ENCODE results near the gene SOX6.

SOX6 gene

DNA sequence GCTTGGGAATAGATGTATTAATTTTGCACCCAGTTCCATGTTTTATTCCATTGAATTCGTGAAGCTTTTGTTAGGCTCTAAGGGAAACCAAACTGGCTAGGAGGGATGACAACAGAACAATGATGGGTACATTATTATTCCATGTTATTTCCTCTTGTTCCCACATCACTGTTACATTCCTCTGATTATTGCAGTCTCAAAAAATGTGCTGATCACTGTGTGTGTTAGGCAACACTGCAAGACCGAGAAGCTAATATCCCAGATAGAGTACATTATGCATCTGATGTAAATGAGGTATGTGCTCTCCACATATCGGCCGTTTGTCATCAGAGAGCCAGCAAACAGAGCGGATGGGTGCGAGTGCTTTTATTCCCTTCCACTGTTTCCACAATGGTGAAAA, 327.9 kb downstream of the SOX6 start:
- no peak for DNase-seq

DNA sequence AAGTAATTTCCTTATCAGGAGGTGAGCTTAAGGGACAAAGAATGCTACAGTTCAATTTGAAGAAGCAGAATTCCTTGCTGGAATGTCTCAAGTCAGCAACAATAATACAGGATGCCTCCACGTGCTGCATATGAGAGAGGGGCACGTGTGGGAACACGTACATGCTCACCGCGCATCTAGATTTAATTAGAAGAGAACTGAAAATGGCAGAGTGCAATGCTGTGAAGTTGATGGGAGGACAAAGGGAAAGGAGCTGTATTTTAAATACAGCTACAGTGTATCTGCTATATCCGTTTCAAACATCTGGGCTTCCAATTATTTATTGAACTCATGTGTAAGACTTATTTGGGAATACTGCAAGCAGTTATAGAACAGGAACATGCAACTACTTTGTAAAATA, 328.7 kb downstream of the SOX6 start:
- DNase-seq = no peak

DNA sequence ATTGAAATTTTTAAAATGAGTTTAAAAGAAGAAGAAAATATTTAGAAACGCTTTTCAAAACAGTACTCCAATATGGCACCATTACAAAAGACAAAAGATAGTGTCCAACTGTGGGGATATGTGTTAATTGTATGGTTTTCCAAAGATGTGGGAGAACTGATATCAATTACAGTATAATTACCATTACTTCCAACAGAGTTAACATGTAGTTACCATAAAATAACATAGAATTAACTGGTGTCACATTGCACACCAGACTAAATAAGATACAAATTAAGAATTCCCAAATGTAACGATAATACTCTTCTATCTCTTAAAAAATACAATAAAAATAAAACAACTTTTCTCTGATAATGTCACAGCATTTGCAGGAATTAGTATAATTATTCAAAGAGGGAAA, 329.5 kb downstream of the SOX6 start:
- no peak for DNase-seq

DNA sequence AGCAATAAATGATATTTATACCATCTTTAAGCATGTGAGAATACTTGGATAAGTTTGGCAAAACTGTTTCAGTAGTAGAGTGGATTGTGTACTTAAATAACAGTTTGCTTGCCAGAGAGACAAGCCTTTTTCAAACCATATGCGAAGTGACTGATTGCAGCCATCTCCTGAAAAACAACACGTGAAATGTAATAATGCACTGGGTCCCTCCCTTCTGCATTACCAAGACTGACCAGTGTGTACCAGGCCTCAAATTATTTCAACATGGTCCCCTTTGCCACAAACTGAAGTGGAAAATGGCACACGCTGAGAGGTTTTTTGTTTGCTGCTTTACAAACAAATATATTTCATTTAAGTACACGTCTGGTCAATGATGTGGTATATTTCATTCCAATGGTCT, 337.4 kb downstream of the SOX6 start:
- no peak for DNase-seq

DNA sequence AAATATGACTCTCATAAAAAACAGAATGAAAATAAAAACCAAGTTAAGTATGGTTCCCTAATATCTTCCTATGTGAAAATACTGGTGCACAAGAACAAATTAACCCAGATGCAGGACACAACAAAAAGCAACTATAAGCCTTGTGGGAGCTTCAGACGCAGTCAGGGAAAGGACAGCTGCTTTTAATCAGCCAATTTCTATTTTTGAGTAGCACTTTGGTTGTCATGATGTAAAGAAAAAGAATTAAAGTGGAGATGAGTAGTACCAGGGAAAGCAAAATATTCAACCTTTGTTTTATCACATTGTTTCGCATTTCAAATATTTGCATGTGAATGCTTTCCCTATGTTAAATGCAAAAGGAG, 339.9 kb downstream of the SOX6 start:
- DNase-seq = no peak

DNA sequence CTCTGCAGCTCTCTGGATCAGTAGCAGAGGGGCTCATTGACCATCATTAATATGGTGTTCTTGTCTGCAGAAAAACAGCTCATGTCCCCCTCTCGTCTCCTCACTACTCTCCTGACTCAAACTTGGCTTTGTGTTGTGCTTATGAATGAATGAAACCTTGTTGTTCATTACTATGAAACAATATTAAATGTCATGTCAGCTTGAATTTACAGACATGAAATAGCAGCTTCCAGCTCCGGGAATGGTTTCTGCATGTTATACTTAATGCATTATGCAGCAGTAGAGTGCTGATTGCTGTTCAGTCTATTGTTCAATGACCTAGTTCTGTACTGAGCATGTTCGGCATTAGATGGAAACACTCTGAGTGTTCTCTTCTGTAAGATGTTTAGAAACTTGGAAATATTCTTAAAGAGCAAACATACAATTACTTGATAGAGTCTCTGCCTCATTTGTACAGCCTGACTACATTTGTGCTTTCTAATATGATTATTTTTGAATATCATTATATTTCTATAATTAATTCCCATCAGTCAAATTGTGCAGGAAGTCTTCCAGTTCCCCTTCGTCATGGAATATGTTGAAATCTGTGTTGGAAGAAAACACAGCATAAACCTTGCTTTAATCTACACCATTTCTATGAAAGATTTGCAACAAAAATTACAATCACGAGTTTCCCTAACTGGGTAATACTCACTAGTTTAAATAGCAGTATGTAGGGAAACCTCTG, 340.4 kb downstream of the SOX6 start:
- no peak for DNase-seq

DNA sequence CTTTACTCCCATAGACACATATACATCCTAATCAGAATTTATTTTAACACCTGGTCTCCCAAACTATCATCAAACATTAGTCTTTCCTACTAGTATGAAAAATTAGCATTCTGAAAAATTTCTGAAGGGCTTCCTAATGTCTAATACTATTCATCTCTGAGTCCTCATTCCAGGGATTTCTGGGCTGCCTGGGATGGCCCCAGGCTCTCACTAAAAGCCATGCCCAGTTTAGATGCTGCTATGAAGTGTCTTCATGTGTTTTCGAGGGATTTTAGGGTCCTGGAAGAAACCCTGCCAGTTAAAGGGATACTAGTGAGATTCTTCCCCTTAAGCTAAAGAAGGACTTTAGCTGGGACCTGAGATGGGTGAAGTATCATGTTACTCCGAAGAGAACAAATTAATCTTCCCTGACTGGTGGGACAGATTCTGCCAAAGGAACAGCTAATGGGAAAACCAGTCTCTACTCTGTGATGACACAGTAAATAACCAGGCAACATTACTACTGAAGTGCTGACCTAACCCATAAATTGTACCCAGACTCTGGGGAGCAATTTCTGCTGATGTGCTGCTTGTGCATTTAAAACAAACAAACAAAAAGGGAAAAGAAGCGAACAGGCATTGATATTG, 342.6 kb downstream of the SOX6 start:
- no peak for DNase-seq

DNA sequence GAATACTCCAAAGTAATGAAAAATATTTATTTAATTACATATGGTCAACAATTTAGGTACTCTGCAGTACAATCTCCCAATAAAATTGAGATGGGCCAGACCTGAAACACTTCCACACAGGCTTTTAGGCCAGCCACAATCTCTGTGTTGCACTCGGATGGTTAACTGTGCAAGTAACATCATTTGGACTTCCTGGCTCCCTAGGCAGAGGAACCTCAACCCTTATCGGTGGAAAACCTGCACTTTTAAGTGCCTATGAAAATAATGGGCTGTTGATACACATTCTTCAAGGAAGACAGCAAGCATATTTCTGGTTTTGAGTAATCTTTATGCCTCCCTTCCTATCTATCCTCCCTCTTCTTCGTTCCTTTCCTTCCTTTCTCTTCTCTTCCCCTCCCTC, 343.1 kb downstream of the SOX6 start:
- DNase-seq = no peak

DNA sequence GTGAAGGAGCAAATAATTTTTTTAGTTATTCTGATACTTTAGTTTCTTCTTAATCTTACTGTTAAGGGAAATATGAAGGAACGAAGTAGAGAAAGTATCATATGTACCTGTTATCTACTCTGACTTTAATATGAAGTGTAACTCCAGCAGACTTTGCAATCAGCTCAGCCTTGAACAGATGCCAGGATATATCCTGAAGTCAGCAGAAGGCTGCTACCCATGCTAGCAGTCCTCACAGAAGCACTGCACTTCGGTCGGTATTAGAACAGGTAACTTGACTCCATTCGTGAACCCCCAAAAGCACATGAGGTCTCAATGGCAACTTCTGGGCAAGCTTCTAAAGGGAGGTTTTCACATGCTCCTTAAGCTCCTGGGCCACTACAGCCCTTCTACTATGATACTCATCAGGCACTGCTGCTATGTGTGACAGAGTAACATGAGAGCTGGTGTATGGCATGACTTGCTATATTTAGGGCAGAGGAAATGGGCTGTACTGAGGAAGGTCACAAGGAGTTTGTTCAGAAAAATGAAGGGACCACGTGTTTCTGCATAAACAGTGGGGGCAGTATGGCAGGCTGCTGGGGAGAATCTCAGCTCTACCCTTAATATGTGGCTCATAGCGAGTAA, 344.1 kb downstream of the SOX6 start:
- no peak for DNase-seq

DNA sequence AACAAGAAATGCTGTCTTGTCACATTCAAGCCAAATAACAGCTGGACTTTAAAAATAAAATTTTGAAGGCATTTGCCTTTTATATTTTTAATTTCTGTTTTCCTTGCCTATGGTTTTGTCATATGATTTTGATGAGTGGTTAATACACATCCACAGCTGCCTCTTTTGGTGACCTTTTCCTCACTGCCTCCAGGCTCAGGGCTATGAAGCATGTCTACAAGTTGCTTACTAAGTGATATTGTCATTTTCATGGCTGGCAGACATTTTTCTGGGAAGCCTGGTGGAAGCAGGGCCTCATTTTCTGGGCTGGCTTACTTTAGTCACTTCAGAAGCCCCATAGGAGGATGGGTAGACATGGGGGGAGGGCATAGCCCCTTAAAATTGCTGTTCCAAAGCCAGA, 344.9 kb downstream of the SOX6 start:
- no peak for DNase-seq

DNA sequence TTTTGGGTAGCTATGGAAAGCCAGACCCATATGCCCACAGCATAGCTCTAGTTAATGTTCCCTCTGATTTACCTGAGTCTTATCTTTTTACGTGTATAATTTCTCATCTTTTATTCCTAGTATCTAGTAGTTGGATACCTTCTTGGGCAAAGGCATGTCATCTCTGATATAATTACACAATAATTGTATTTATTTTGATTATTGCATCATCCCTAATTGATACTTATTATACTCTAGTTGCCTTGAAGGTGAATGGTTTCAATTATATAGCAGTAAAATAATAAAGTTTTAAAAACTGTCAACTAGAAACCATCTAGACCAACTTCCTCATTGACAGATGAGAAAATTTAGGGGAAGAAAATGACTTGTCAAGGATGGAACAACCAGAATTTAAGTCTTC, 347.3 kb downstream of the SOX6 start:
- no peak for DNase-seq

DNA sequence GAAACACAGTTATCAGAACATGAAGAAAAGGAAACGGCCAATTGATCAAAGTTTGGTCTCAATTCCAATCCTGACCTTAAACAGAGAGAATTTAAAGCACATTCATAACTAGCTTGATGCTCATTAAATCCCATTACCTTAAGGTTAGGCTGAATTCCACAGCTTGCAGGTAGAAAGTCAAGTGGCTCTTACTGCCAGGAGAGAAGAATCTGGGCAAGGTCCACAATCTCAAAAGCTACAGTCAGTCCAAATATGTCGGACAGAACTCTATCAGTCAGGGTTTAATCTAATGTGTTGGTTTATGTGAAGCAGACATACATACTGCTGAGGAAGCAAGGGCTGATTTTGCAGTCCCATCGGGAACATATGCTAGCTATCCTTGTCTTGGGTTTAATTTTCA, 348.8 kb downstream of the SOX6 start:
- DNase-seq = no peak

DNA sequence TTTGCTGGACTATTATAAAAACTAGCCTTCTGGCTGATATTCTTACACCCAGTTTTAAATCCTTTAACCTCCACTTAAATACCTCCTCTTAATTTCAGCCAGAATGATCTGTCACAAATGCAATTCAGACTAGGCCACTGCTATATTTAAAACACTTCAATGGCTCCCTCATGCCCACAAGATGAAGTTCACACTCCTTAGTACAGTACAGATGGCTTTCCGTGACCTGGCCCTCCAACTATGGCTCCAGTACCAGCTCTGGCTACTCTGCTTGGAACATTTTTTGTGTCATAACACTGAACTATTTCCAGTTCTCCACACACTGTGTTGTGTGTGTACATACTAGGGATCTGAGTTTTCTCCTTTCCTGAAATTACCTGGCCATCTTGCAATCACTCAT, 353.4 kb downstream of the SOX6 start:
- no peak for DNase-seq

DNA sequence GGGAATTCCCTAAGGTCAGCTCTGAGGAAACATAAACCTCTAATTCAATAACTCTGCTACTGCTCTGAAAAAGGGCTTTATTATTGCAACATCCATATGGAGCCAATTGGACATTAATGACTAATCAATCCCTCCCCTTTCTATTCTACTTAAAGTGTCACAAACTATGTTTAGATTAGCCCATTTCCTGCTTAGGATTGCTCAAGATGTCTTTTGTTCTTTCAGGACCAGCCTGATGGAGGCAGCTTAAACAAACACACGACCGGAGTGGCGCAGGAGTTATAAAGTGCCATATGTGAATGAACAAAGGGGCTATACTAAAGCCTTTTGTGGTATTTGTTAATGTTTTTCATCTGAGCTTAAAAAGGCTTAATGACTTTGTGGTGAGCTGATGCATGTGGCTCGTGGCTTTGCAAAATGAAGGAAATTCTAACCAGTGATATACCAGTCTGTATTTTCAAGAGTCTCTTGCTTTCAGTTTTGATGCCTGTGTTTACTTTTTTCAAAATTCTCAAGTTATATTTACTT, 354.4 kb downstream of the SOX6 start:
- DNase-seq = no peak

DNA sequence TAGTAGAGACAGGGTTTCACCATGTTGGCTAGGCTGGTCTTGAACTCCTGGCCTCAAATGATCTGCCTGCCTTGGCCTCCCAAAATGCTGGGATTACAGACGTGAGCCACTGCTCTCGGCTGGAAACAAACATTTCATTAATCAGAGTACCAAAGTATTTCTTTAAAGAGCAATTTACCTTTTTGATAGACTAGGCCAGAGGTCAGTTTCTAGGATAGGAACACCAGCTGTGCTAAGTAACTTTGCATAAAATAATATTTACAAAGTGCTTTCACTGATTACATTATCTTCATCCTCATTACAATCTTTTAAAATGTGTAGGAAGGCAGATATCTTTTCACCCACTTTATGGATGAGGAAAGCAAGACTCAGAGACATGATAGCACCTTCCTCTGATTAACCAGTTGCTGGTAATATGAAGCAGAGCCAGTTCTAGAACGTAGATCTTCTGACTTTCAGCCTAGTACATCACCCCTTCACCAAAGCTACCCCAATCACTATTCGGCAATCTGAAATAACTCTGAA, 355.2 kb downstream of the SOX6 start:
- DNase-seq = no peak

DNA sequence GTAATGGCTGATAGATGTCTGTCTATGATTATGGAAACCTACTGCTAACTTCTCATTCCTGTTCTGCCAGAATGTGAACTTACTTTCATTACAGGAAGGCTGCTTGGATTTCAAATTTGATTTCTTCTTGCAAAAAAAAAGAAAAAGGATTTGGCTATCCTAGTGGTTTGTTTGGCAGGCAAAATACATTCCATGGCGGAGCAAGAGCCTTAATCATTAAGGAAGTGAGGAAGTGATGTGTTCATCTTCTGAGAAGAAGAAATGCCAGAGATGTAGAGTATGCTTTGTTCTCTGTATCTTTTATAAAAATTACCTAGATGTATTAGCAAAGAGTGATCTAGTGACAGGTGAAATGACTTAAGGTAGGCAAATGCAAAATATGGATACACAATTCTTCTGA, 356.3 kb downstream of the SOX6 start:
- no peak for DNase-seq

DNA sequence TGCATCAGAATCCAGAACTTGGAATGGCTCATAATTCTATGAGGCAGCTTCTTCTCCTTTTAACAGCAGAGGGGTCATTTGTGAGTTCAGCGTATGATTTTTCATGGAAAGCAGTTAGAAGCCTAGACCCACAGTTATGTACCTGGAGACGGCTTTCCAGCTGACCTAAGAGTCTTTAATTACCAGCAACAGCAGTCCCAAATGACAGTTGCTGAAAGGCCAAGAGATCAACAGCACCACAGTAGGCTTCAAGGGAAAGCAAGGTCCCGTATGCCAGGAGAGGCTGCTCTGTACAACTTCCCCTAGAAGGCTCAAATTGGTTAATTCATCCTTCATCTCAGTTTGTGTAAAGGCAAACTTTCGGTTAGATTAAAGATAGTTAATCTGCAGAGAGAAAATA, 363.0 kb downstream of the SOX6 start:
- DNase-seq = no peak

DNA sequence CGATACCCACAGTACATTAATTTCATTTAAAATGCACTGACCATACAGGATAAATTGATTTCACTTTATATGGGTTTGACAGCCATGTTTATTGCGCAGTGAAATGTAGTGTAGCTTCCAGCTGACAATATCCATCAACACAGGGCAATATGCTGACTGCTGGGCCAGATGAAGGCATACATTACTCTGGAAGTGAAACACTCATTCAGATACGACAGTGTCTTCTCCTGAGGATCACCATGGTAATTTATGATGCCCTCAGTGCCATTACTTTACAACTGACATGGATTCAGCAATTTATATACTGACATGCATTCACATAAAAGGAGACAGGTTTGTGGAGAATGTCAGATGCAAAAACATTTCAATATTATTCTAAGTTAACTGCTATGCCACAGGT, 365.1 kb downstream of the SOX6 start:
- no peak for DNase-seq

DNA sequence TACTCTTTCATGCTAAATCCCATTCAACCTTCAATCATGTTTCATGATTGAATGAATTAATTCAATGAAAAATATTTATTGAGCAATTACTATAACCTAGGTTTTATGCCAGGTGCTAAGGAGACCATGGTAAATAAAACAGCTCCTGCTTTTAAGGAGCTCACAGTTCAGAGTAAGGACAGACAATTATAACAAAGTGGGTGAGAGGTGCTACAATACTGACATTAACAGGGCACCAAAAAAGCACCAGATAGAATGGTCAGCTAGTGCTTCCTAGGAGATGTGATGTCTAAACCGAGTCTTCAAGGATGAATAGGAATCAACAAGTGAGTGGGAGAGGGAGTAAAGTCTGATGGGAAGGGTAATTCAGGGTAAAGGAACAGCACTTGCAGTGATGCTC, 366.7 kb downstream of the SOX6 start:
- no peak for DNase-seq

DNA sequence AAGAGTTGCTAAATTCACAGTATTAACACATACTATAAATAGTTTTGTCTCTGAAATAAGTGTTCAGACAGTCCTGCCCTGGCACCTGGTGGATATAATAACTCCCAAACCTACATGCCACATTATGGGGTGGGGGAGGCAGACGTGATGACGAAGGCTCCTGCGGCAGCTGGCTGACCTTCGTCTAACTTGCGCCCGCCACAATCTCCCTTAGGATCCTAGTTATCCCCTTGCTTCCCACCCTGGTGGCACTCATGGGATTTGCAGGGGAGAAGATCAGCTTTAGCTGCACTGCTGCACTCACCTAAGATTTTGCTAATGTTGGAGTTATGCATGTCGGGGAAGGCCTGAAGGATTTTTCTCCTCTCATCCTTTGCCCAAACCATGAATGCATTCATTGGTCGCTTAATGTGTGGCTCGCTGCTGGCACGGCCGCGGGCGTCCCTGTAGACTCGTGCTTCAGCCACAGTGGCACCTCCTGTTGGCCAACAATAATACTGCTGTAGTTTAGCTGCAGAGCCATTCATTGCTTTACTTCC, 367.6 kb downstream of the SOX6 start:
- no peak for DNase-seq

DNA sequence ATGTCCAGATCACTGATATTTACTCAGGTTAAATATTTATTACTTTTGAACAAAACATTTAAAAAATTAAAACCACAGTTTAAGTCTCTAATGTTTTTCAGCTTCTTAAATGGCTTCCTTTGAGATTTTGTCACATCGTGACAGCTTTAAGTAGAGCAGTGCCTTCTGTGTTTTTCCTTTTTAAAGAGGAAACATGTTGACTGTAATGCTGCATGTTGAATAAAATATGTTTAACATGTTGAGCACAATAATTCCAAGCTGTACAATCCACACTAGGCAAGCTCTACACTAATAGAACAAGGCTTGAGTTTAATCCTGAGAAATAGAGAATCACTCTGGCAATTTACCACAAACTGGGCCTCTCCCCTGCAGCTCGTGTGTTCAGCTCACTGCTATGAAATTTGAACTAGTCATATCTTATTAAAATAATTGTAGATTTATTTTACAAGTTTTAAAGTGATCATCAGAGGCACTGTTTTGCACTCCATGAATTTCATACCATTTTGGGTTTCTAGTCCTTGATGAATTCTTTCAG, 368.3 kb downstream of the SOX6 start:
- DNase-seq = no peak

DNA sequence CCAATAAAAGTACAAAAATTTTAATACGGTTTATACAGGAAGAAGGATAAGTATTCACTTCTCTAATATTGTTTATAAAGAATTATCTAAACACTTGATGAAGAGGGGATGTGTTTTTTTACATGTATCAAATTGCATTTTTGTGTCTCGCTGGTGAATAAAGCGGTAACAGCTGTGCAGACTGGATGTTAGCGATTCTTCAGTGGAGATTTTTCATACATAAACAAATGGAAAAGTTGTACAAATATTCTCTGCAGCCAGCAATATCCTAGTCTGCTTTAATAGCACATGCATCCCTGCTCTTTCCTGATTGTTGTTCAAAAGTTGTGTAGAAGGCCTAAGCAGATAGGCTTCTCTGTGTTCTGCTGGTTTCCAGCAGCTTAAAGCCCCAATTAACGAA, 369.3 kb downstream of the SOX6 start:
- no peak for DNase-seq

DNA sequence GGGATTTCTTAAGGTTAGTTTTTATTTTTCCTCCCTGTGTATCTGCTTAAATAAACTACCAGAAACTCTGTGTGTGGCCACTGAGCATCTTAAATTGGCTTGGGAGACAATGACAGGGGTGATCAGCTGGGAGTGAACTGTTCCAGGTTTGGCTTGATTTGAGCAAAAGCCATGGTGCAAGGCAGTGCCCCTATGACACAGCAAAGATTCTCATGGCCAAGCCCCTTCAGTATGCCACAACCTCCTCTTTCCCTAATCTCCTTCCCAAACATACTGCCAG, 370.5 kb downstream of the SOX6 start:
- no peak for DNase-seq

Data from NCI-H1694 treated with DMSO at 0.1 percent for 48 hours (cell line).